ENCODE results near the gene CDC25A. TPM values are rescaled to one million over a fixed set of nuclear protein-coding genes. Genes with fewer than 3 reads are reported as not detected.

Gene CDC25A
- total and polyA plus RNA-seq, 2 experiments from 2014 or later = 17.7 to 126 TPM

GRCh38 chr3:48226939-48227338, 38.7 kb upstream of the CDC25A start:
- no peak overlapping the region for H3K27ac ChIP-seq (ENCODE audit: low read depth)
- Mint-ChIP-seq H3K27me3 (ENCODE audit: insufficient read depth, low read depth, poor library complexity) (peaks cover 11% of the 10 kb centered on the region), H3K4me3 (no peak overlapping the region), H3K27ac (no peak overlapping the region), H3K9me3 (peaks cover 3% of the 10 kb centered on the region; the same call in 2 of the 3 replicates), H3K4me1 (peaks cover 3% of the 10 kb centered on the region; the same call in 2 of the 3 replicates), H3K36me3 (ENCODE audit: low read depth) (no peaks in the 10 kb centered on the region; the same call in 2 of the 3 replicates)
- H2AFZ ChIP-seq = 0 out of 2 replicates have a peak overlapping the region, but pooled peaks have one; percentile 32
- no peaks in the 10 kb centered on the region for H4K20me1 ChIP-seq (replicated peaks; ENCODE audit: insufficient read depth)
- no peaks in the 10 kb centered on the region for H3K9me2 ChIP-seq (ENCODE audit: insufficient read depth)
- H3K4me3 ChIP-seq = no peak overlapping the region
- no peaks in the 10 kb centered on the region for H3K27me3 ChIP-seq (ENCODE audit: insufficient read depth)
- no peak overlapping the region for H3K4me2 ChIP-seq
- ATAC-seq (no peak), DNase-seq (ENCODE audit: low spot score) (no peak)
- H3F3A ChIP-seq (replicated peaks; ENCODE audit: low read depth) = no peaks in the 10 kb centered on the region
- no peaks in the 10 kb centered on the region for H3K79me2 ChIP-seq (replicated peaks; ENCODE audit: insufficient read depth)
- TF ChIP-seq ZNF462 (CRISPR knock-in tag; IDR thresholded peaks at IDR 0.05) (no peak), ZNF114 (CRISPR knock-in tag; IDR thresholded peaks at IDR 0.05) (no peak), JUNB (IDR thresholded peaks at IDR 0.05; ENCODE audit: unreplicated experiment) (no peak), STAT1 (IDR thresholded peaks at IDR 0.05; ENCODE audit: unreplicated experiment) (no peak), POLR2AphosphoS5 (IDR thresholded peaks at IDR 0.05; ENCODE audit: low read depth) (no peak), EZH2phosphoT487 (IDR thresholded peaks at IDR 0.05; ENCODE audit: unreplicated experiment) (no peak), EZH2 (IDR thresholded peaks at IDR 0.05; ENCODE audit: low read depth, unreplicated experiment) (no peak), ZNF331 (CRISPR knock-in tag; IDR thresholded peaks at IDR 0.05; ENCODE audit: low read depth) (no peak), CREB1 (CRISPR knock-in tag; IDR thresholded peaks at IDR 0.05; ENCODE audit: low read depth) (no peak), NANOG (IDR thresholded peaks at IDR 0.05; ENCODE audit: borderline replicate concordance) (no peak), CTCF (conservative IDR thresholded peaks at IDR 0.05; ENCODE audit: low read depth in 2 of 2) (no peak)
- TF ChIP-seq, protein P1, sequence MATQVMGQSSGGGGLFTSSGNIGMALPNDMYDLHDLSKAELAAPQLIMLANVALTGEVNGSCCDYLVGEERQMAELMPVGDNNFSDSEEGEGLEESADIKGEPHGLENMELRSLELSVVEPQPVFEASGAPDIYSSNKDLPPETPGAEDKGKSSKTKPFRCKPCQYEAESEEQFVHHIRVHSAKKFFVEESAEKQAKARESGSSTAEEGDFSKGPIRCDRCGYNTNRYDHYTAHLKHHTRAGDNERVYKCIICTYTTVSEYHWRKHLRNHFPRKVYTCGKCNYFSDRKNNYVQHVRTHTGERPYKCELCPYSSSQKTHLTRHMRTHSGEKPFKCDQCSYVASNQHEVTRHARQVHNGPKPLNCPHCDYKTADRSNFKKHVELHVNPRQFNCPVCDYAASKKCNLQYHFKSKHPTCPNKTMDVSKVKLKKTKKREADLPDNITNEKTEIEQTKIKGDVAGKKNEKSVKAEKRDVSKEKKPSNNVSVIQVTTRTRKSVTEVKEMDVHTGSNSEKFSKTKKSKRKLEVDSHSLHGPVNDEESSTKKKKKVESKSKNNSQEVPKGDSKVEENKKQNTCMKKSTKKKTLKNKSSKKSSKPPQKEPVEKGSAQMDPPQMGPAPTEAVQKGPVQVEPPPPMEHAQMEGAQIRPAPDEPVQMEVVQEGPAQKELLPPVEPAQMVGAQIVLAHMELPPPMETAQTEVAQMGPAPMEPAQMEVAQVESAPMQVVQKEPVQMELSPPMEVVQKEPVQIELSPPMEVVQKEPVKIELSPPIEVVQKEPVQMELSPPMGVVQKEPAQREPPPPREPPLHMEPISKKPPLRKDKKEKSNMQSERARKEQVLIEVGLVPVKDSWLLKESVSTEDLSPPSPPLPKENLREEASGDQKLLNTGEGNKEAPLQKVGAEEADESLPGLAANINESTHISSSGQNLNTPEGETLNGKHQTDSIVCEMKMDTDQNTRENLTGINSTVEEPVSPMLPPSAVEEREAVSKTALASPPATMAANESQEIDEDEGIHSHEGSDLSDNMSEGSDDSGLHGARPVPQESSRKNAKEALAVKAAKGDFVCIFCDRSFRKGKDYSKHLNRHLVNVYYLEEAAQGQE (IDR thresholded peaks at IDR 0.05; ENCODE audit: unreplicated experiment) = no peak
- TF ChIP-seq, protein P2, sequence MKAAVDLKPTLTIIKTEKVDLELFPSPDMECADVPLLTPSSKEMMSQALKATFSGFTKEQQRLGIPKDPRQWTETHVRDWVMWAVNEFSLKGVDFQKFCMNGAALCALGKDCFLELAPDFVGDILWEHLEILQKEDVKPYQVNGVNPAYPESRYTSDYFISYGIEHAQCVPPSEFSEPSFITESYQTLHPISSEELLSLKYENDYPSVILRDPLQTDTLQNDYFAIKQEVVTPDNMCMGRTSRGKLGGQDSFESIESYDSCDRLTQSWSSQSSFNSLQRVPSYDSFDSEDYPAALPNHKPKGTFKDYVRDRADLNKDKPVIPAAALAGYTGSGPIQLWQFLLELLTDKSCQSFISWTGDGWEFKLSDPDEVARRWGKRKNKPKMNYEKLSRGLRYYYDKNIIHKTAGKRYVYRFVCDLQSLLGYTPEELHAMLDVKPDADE (IDR thresholded peaks at IDR 0.05) = no peak
- H3K4me1 ChIP-seq (ENCODE audit: insufficient read depth) = no peaks in the 10 kb centered on the region; the same call in 1 of the 2 replicates
- no peaks in the 10 kb centered on the region for H3K36me3 ChIP-seq (ENCODE audit: insufficient read depth)

Data from GM23338 (cell line).